Natural killer cell (primary cell): ENCODE data around the gene ASXL3. TPM values are rescaled to one million over a fixed set of nuclear protein-coding genes. Genes with fewer than 3 reads are reported as not detected.

Experiments used
- ATAC-seq, 3 donors: fragments of 150-1000 bp in 2 of 3; fragments of 200-7000 bp in 1 of 3; cut with Tn5 transposase; 1 replicate in 1 of 3; 2 replicates in 2 of 3; pipeline ENCODE4 v1.10.0; 2021; ENCODE audit warnings: mild to moderate bottlenecking in 2 of 3, moderate library complexity in 2 of 3
- DNase-seq, 2 donors: peaks; one replicate each; pipeline versions ENCODE4 v3.0.0 to v3.0.0-alpha.2; 2013 to 2021; ENCODE audit warnings: mixed read lengths in 1 of 2
- H3K27ac ChIP-seq: one replicate; pipeline ENCODE4 v1.5.1; 2013; ENCODE audit warnings: mild to moderate bottlenecking, low read length
- H3K27me3 ChIP-seq: one replicate; pipeline ENCODE4 v1.6.1; 2013; ENCODE audit warnings: low read length; ENCODE audit not compliant: control insufficient read depth, insufficient read depth
- H3K36me3 ChIP-seq: one replicate; pipeline ENCODE4 v1.6.1; 2013; ENCODE audit warnings: low read length; ENCODE audit not compliant: control insufficient read depth, insufficient read depth
- H3K4me1 ChIP-seq: one replicate; pipeline ENCODE4 v1.6.1; 2013; ENCODE audit warnings: low read length; ENCODE audit not compliant: control insufficient read depth, insufficient read depth
- H3K4me3 ChIP-seq: one replicate; pipeline ENCODE4 v1.5.1; 2013; ENCODE audit warnings: low read length
- H3K9me3 ChIP-seq: one replicate; pipeline ENCODE4 v1.6.1; 2013; ENCODE audit warnings: low read length; ENCODE audit not compliant: control insufficient read depth, insufficient read depth
- H3K27ac Mint-ChIP-seq, 2 donors: one replicate each; pipeline ENCODE4 v1.8.0; 2022; ENCODE audit warnings: mild to moderate bottlenecking in 2 of 2, mixed read lengths in 2 of 2, moderate library complexity in 1 of 2
- H3K27me3 Mint-ChIP-seq, 2 donors: one replicate each; pipeline ENCODE4 v1.8.0; 2022; ENCODE audit warnings: low read depth in 2 of 2, mixed read lengths in 2 of 2
- H3K36me3 Mint-ChIP-seq: one replicate; pipeline ENCODE4 v1.8.0; 2022; ENCODE audit warnings: mixed read lengths
- H3K4me1 Mint-ChIP-seq, 2 donors: one replicate each; pipeline ENCODE4 v1.8.0; 2022; ENCODE audit warnings: mixed read lengths in 2 of 2
- H3K4me3 Mint-ChIP-seq: one replicate; pipeline ENCODE4 v1.8.0; 2022; ENCODE audit warnings: mild to moderate bottlenecking, moderate library complexity, mixed read lengths
- H3K9me3 Mint-ChIP-seq, 2 donors: one replicate each; pipeline ENCODE4 v1.8.0; 2022; ENCODE audit warnings: mixed read lengths in 2 of 2
- CTCF ChIP-seq: fragments of 200-600 bp; IDR thresholded peaks from one replicate; pipeline ENCODE4 v1.8.0; 2022; ENCODE audit warnings: antibody characterized with exemption
- WGBS: methylation state at CpG from one replicate; pipeline ENCODE4 v1.1.7; 2013; ENCODE audit warnings: missing lambda C conversion rate; ENCODE audit not compliant: insufficient coverage; 5-methylcytosine and 5-hydroxymethylcytosine counted together
- intact Hi-C: fragments of 100-400 bp; cut with micrococcal nuclease; formaldehyde crosslinking; loops from one replicate; pipeline ENCODE4 v1.14.2; 2022
- total RNA-seq, 4 donors: library from RNA; stranded (reverse); fragments of 120-200 nt in 1 of 4; gene quantifications; one replicate each; pipeline versions ENCODE4 v1.2.3 to v1.2.4, GENCODE V29; 2013 to 2022

Gene ASXL3
- total RNA-seq, 3 donors from 2014 or later (not counting 1 experiment from before 2014, with no cell fraction given): not detected

GRCh38 chr18:33669589-33669988, 91.6 kb downstream of the ASXL3 start:
- H3K4me1 ChIP-seq: no peaks in the 10 kb centered on the region
- H3K27ac ChIP-seq: no peak overlapping the region
- Mint-ChIP-seq H3K4me3 (no peak overlapping the region), H3K27ac (no peak overlapping the region), H3K4me1 (no peaks in the 10 kb centered on the region), H3K9me3 (peaks cover 3 to 10% of the 10 kb centered on the region in 2 donors), H3K36me3 (no peaks in the 10 kb centered on the region), H3K27me3 (no peaks in the 10 kb centered on the region)
- no peaks in the 10 kb centered on the region for H3K9me3 ChIP-seq
- no peaks in the 10 kb centered on the region for H3K36me3 ChIP-seq
- WGBS: 74% methylated on average over 5 of the region's 5 CpGs
- no peak overlapping the region for H3K4me3 ChIP-seq
- H3K27me3 ChIP-seq: no peaks in the 10 kb centered on the region
- DNase-seq (no peak), ATAC-seq (no peak)
- TF ChIP-seq CTCF: no peak
- intact Hi-C loops: no loop called here

GRCh38 chr18:33670029-33670428, 92.0 kb downstream of the ASXL3 start:
- ATAC-seq (no peak), DNase-seq (no peak)
- intact Hi-C loops: no loop called here
- peaks cover 3 to 10% of the 10 kb centered on the region in 2 donors for H3K9me3 Mint-ChIP-seq
- H3K27me3 Mint-ChIP-seq: no peaks in the 10 kb centered on the region
- H3K4me3 ChIP-seq: no peak overlapping the region
- WGBS: 91% methylated on average over 6 of the region's 6 CpGs
- H3K9me3 ChIP-seq: no peaks in the 10 kb centered on the region
- no peaks in the 10 kb centered on the region for H3K27me3 ChIP-seq
- no peak overlapping the region for H3K27ac Mint-ChIP-seq
- H3K27ac ChIP-seq: no peak overlapping the region
- H3K4me1 ChIP-seq: no peaks in the 10 kb centered on the region
- H3K36me3 Mint-ChIP-seq: no peaks in the 10 kb centered on the region
- H3K4me3 Mint-ChIP-seq: no peak overlapping the region
- TF ChIP-seq CTCF: no peak
- no peaks in the 10 kb centered on the region for H3K4me1 Mint-ChIP-seq
- no peaks in the 10 kb centered on the region for H3K36me3 ChIP-seq

- Mint-ChIP-seq H3K27me3 (no peaks in the 10 kb centered on the region), H3K27ac (no peak overlapping the region), H3K36me3 (no peaks in the 10 kb centered on the region), H3K4me3 (no peak overlapping the region), H3K4me1 (no peaks in the 10 kb centered on the region), H3K9me3 (peaks cover 2 to 6% of the 10 kb centered on the region in 2 donors)
- Histone ChIP-seq H3K27me3 (no peaks in the 10 kb centered on the region), H3K9me3 (no peaks in the 10 kb centered on the region), H3K4me3 (no peak overlapping the region), H3K4me1 (no peaks in the 10 kb centered on the region), H3K27ac (no peak overlapping the region), H3K36me3 (no peaks in the 10 kb centered on the region)
- 85% methylated on average over 4 of the region's 4 CpGs for WGBS
- TF ChIP-seq CTCF: no peak
- intact Hi-C loops: no loop called here
- ATAC-seq: no peak
- DNase-seq: no peak
Measured at GRCh38 chr18:33673689-33674088, 95.7 kb downstream of the ASXL3 start.

GRCh38 chr18:33676593-33676992, 98.6 kb downstream of the ASXL3 start:
- no peak overlapping the region for H3K27ac Mint-ChIP-seq
- DNase-seq (no peak), ATAC-seq (no peak)
- TF ChIP-seq CTCF: no peak
- 100% methylated on average over 1 of the region's 1 CpG for WGBS
- no peaks in the 10 kb centered on the region for H3K27me3 Mint-ChIP-seq
- no peaks in the 10 kb centered on the region for H3K4me1 Mint-ChIP-seq
- H3K4me3 Mint-ChIP-seq: no peak overlapping the region
- Histone ChIP-seq H3K9me3 (no peaks in the 10 kb centered on the region), H3K4me3 (no peak overlapping the region), H3K27ac (no peak overlapping the region), H3K27me3 (no peaks in the 10 kb centered on the region), H3K4me1 (no peaks in the 10 kb centered on the region), H3K36me3 (no peaks in the 10 kb centered on the region)
- intact Hi-C loops: no loop called here
- no peaks in the 10 kb centered on the region for H3K36me3 Mint-ChIP-seq
- H3K9me3 Mint-ChIP-seq: peaks cover 4 to 9% of the 10 kb centered on the region in 2 donors
